HUES6 (cell line): ENCODE results near the gene MAD1L1.

ENCODE experiments used
- H3K27ac ChIP-seq: 2 replicates; pipeline ENCODE4 v1.7.0; 2013; ENCODE audit warnings: low read depth, mild to moderate bottlenecking, low read length, inconsistent platforms
- H3K27me3 ChIP-seq: 2 replicates; pipeline ENCODE4 v1.6.1; 2013; ENCODE audit warnings: low read length; ENCODE audit not compliant: control insufficient read depth, insufficient read depth
- H3K36me3 ChIP-seq: 2 replicates; pipeline ENCODE4 v1.6.1; 2013; ENCODE audit warnings: low read length; ENCODE audit not compliant: control insufficient read depth, insufficient read depth
- H3K4me1 ChIP-seq: 2 replicates; pipeline ENCODE4 v1.6.1; 2013; ENCODE audit warnings: low read length; ENCODE audit not compliant: control insufficient read depth, insufficient read depth
- H3K4me3 ChIP-seq: 2 replicates; pipeline ENCODE4 v1.5.1; 2013; ENCODE audit warnings: low read depth, low read length
- H3K9ac ChIP-seq: one replicate; pipeline ENCODE4 v1.6.1; 2013; ENCODE audit warnings: mild to moderate bottlenecking, low read length
- H3K9me3 ChIP-seq: 2 replicates; pipeline ENCODE4 v1.6.1; 2013; ENCODE audit warnings: low read depth, low read length; ENCODE audit not compliant: control insufficient read depth, insufficient read depth

The MAD1L1 gene

GRCh38 chr7:2185715-2186114 lies 47.0 kb downstream of the MAD1L1 start:
- Histone ChIP-seq H3K27me3 (no peaks in the 10 kb centered on the region), H3K4me3 (no peak overlapping the region), H3K36me3 (peaks cover 26% of the 10 kb centered on the region), H3K27ac (no peak overlapping the region), H3K9ac (no peak overlapping the region), H3K4me1 (no peaks in the 10 kb centered on the region), H3K9me3 (peaks cover 14% of the 10 kb centered on the region)

GRCh38 chr7:2182461-2182860 lies 50.3 kb downstream of the MAD1L1 start:
- Histone ChIP-seq H3K4me1 (no peaks in the 10 kb centered on the region), H3K27me3 (no peaks in the 10 kb centered on the region), H3K4me3 (no peak overlapping the region), H3K9ac (no peak overlapping the region), H3K9me3 (no peaks in the 10 kb centered on the region), H3K36me3 (peaks cover 32% of the 10 kb centered on the region), H3K27ac (no peak overlapping the region)

GRCh38 chr7:2181077-2181854 lies 51.5 kb downstream of the MAD1L1 start:
- no peak overlapping the region for H3K9ac ChIP-seq
- H3K9me3 ChIP-seq, result no peaks in the 10 kb centered on the region

GRCh38 chr7:2180081-2180480 lies 52.7 kb downstream of the MAD1L1 start:
- no peak overlapping the region; the same call in 1 of the 2 replicates for H3K27ac ChIP-seq
- H3K9ac ChIP-seq, result no peak overlapping the region
- peaks cover 3% of the 10 kb centered on the region; the same call in 1 of the 2 replicates for H3K4me1 ChIP-seq
- H3K27me3 ChIP-seq, result no peaks in the 10 kb centered on the region
- H3K4me3 ChIP-seq, result no peak overlapping the region
- H3K9me3 ChIP-seq, result no peaks in the 10 kb centered on the region
- H3K36me3 ChIP-seq, result peaks cover 28% of the 10 kb centered on the region

More at GRCh38 chr7:2181077-2181854, 51.5 kb downstream of the MAD1L1 start:
- Histone ChIP-seq H3K27me3 (no peaks in the 10 kb centered on the region), H3K4me1 (no peaks in the 10 kb centered on the region), H3K4me3 (no peak overlapping the region), H3K36me3 (peaks cover 31% of the 10 kb centered on the region; the same call in 1 of the 2 replicates), H3K27ac (no peak overlapping the region)

GRCh38 chr7:2175514-2175913 lies 57.2 kb downstream of the MAD1L1 start:
- no peaks in the 10 kb centered on the region for H3K27me3 ChIP-seq
- H3K4me3 ChIP-seq, result no peak overlapping the region
- no peak overlapping the region for H3K9ac ChIP-seq
- H3K36me3 ChIP-seq, result peaks cover 53% of the 10 kb centered on the region
- H3K4me1 ChIP-seq, result peaks cover 4% of the 10 kb centered on the region; the same call in 1 of the 2 replicates
- H3K9me3 ChIP-seq, result no peaks in the 10 kb centered on the region
- no peak overlapping the region for H3K27ac ChIP-seq

GRCh38 chr7:2175091-2175490 lies 57.7 kb downstream of the MAD1L1 start:
- no peaks in the 10 kb centered on the region for H3K9me3 ChIP-seq
- no peak overlapping the region for H3K9ac ChIP-seq
- H3K27me3 ChIP-seq, result no peaks in the 10 kb centered on the region
- H3K36me3 ChIP-seq, result peaks cover 53% of the 10 kb centered on the region
- H3K4me1 ChIP-seq, result peaks cover 4% of the 10 kb centered on the region; the same call in 1 of the 2 replicates
- H3K4me3 ChIP-seq, result no peak overlapping the region
- H3K27ac ChIP-seq, result no peak overlapping the region

GRCh38 chr7:2173189-2173827 lies 59.4 kb downstream of the MAD1L1 start:
- Histone ChIP-seq H3K36me3 (peaks cover 53% of the 10 kb centered on the region), H3K9ac (no peak overlapping the region), H3K9me3 (no peaks in the 10 kb centered on the region), H3K4me3 (no peak overlapping the region), H3K27me3 (no peaks in the 10 kb centered on the region), H3K27ac (no peak overlapping the region), H3K4me1 (peaks cover 4% of the 10 kb centered on the region; the same call in 1 of the 2 replicates)

- Histone ChIP-seq H3K4me3 (no peak overlapping the region), H3K27me3 (no peaks in the 10 kb centered on the region), H3K9ac (no peak overlapping the region), H3K27ac (no peak overlapping the region), H3K36me3 (peaks cover 45% of the 10 kb centered on the region), H3K4me1 (peaks cover 4% of the 10 kb centered on the region; the same call in 1 of the 2 replicates), H3K9me3 (no peaks in the 10 kb centered on the region)
These were observed 60.2 kb downstream of the MAD1L1 start for GRCh38 chr7:2172311-2173188.

- Histone ChIP-seq H3K4me1 (peaks cover 4% of the 10 kb centered on the region; the same call in 1 of the 2 replicates), H3K27me3 (no peaks in the 10 kb centered on the region), H3K9ac (no peak overlapping the region), H3K4me3 (no peak overlapping the region), H3K36me3 (peaks cover 41% of the 10 kb centered on the region), H3K27ac (no peak overlapping the region), H3K9me3 (no peaks in the 10 kb centered on the region)
These were observed 60.9 kb downstream of the MAD1L1 start for GRCh38 chr7:2171855-2172254.

- H3K9me3 ChIP-seq, result no peaks in the 10 kb centered on the region
- no peak overlapping the region for H3K9ac ChIP-seq
- H3K27ac ChIP-seq, result no peak overlapping the region
These were observed 61.9 kb downstream of the MAD1L1 start for GRCh38 chr7:2170576-2171521.

More at GRCh38 chr7:2170576-2171521, 61.9 kb downstream of the MAD1L1 start:
- Histone ChIP-seq H3K4me1 (peaks cover 4% of the 10 kb centered on the region; the same call in 1 of the 2 replicates), H3K27me3 (no peaks in the 10 kb centered on the region), H3K36me3 (peaks cover 41% of the 10 kb centered on the region), H3K4me3 (no peak overlapping the region)
